Measurements from ENCODE around the gene MISP. TPM values are rescaled to one million over a fixed set of nuclear protein-coding genes. Genes with fewer than 3 reads are reported as not detected.

Gene MISP
- total and polyA plus RNA-seq, 2 of the 8 experiments (the other 6 are each of a cell fraction or from before 2014, with no cell fraction given) = 0.43 to 0.45 TPM

GRCh38 chr19:772063-772462 lies 21.2 kb downstream of the MISP start (continued):
- TF ChIP-seq KDM1A (IDR thresholded peaks at IDR 0.05; ENCODE audit: borderline replicate concordance, low read length) (no peak), TCF12 (IDR thresholded peaks at IDR 0.05; ENCODE audit: low read depth, low read length) (no peak), CHD1 (IDR thresholded peaks at IDR 0.05; ENCODE audit: low read depth, low read length) (no peak), GABPA (IDR thresholded peaks at IDR 0.05; ENCODE audit: borderline replicate concordance, insufficient read depth, low read length) (no peak), ASH2L (IDR thresholded peaks at IDR 0.05; ENCODE audit: low read length) (no peak), EGR1 (IDR thresholded peaks at IDR 0.05; ENCODE audit: borderline replicate concordance, low read depth, low read length) (no peak)
